ENCODE measurements around the gene HLA-DMA.

DNA sequence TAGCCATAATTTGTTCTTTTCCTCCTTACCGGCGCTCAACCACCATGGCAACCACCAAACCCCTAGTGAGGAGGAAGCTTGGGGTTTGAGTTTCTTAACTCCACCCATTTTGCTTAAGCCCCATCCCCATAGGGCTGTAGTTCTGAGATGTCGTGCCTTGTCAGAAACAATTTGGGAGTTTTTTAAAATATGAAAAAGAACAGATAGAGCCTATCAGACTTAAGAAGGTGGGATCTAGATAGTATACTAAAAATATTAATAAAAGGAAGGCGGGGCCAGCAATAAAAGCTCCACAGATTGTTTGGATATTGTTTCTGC is 21.1 kb upstream of the HLA-DMA start:
- TF ChIP-seq, protein P1, sequence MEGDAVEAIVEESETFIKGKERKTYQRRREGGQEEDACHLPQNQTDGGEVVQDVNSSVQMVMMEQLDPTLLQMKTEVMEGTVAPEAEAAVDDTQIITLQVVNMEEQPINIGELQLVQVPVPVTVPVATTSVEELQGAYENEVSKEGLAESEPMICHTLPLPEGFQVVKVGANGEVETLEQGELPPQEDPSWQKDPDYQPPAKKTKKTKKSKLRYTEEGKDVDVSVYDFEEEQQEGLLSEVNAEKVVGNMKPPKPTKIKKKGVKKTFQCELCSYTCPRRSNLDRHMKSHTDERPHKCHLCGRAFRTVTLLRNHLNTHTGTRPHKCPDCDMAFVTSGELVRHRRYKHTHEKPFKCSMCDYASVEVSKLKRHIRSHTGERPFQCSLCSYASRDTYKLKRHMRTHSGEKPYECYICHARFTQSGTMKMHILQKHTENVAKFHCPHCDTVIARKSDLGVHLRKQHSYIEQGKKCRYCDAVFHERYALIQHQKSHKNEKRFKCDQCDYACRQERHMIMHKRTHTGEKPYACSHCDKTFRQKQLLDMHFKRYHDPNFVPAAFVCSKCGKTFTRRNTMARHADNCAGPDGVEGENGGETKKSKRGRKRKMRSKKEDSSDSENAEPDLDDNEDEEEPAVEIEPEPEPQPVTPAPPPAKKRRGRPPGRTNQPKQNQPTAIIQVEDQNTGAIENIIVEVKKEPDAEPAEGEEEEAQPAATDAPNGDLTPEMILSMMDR (IDR thresholded peaks at IDR 0.05): no peak
- no peak for TF ChIP-seq POLR2A (IDR thresholded peaks at IDR 0.05)
